T follicular helper cell (primary cell): ENCODE results near the gene RBM20.
"Not testable (repeated sequence)": the region's sequence is repeated elsewhere in the genome, so short reads cannot be mapped to it uniquely, and the experiment has no call there.

ENCODE experiments used
- DNase-seq: peaks from one replicate; pipeline ENCODE4 v3.0.0-alpha.2; 2020; ENCODE audit warnings: low read depth

The RBM20 gene

GRCh38 chr10:110706690-110707098 is 62.6 kb downstream of the RBM20 start:
- DNase-seq: no peak

GRCh38 chr10:110708776-110709443 is 64.8 kb downstream of the RBM20 start:
- no peak for DNase-seq

GRCh38 chr10:110709444-110709828 is 65.3 kb downstream of the RBM20 start:
- DNase-seq: no peak

GRCh38 chr10:110709964-110710587 is 65.9 kb downstream of the RBM20 start:
- no peak for DNase-seq

GRCh38 chr10:110710621-110711020 is 66.5 kb downstream of the RBM20 start:
- no peak for DNase-seq

- DNase-seq: no peak
These were observed 67.2 kb downstream of the RBM20 start for GRCh38 chr10:110711382-110711781.

GRCh38 chr10:110714356-110714755 is 70.2 kb downstream of the RBM20 start:
- DNase-seq: no peak

- DNase-seq: no peak
These were observed 73.8 kb downstream of the RBM20 start for GRCh38 chr10:110717781-110718589.

GRCh38 chr10:110721406-110722038 is 77.4 kb downstream of the RBM20 start:
- DNase-seq: no peak

GRCh38 chr10:110723224-110723891 is 79.2 kb downstream of the RBM20 start:
- no peak for DNase-seq

GRCh38 chr10:110724116-110724921 is 80.2 kb downstream of the RBM20 start:
- no peak for DNase-seq

- DNase-seq: no peak
These were observed 80.8 kb downstream of the RBM20 start for GRCh38 chr10:110724937-110725336.

GRCh38 chr10:110725801-110726630 is 81.9 kb downstream of the RBM20 start:
- no peak for DNase-seq

GRCh38 chr10:110727785-110728184 is 83.6 kb downstream of the RBM20 start:
- not testable (repeated sequence) for DNase-seq

GRCh38 chr10:110730345-110731050 is 86.4 kb downstream of the RBM20 start:
- DNase-seq: no peak

GRCh38 chr10:110733218-110733952 is 89.2 kb downstream of the RBM20 start:
- DNase-seq: no peak

GRCh38 chr10:110735620-110736027 is 91.5 kb downstream of the RBM20 start:
- no peak for DNase-seq

- no peak for DNase-seq
These were observed 93.9 kb downstream of the RBM20 start for GRCh38 chr10:110737886-110738634.
